ENCODE data around the gene YY1. TPM values are rescaled to one million over a fixed set of nuclear protein-coding genes. Genes with fewer than 3 reads are reported as not detected.
"Not testable (repeated sequence)": the region's sequence is repeated elsewhere in the genome, so short reads cannot be mapped to it uniquely, and the experiment has no call there.

Gene YY1
- polyA plus RNA-seq, 3 donors, result 13.3 to 35.2 (median 15.7) TPM

GRCh38 chr14:100307766-100308426 lies 69.0 kb downstream of the YY1 start:
- Histone ChIP-seq H3K27me3 (ENCODE audit: control insufficient read depth in 2 of 2, insufficient read depth in 2 of 2, low read length in 2 of 2) (no peaks in the 10 kb centered on the region), H3K4me3 (replicated peaks in 1 of 3; ENCODE audit: low read depth in 2 of 3, low read length in 3 of 3) (peak overlapping the region in 2 of 3 experiments; percentile 59 to 81), H3K4me1 (ENCODE audit: control insufficient read depth in 1 of 2, insufficient read depth in 2 of 2, low read length in 2 of 2) (peaks cover 61 to 73% of the 10 kb centered on the region in 2 donors), H2AFZ (ENCODE audit: insufficient read depth, low read depth, low read length, poor library complexity, severe bottlenecking) (no peak overlapping the region), H3K4me2 (replicated peaks; ENCODE audit: extremely low read depth, low read length, poor library complexity, severe bottlenecking) (peak overlapping the region; percentile 93), H4K20me1 (ENCODE audit: insufficient read depth, low read length) (peaks cover 14% of the 10 kb centered on the region), H3K36me3 (replicated peaks in 1 of 2; ENCODE audit: control insufficient read depth in 1 of 2, insufficient read depth in 2 of 2, low read length in 2 of 2) (no peaks in the 10 kb centered on the region), H3K9ac (ENCODE audit: insufficient read depth, low read length, poor library complexity, severe bottlenecking) (no peak overlapping the region), H3K27ac (ENCODE audit: low read depth in 1 of 2, low read length in 2 of 2) (peak overlapping the region in 1 of 2 donors; percentile 43), H3K9me3 (replicated peaks in 1 of 2; ENCODE audit: control insufficient read depth in 1 of 2, insufficient read depth in 1 of 2, low read length in 2 of 2) (no peaks in the 10 kb centered on the region), H3K79me2 (ENCODE audit: insufficient read depth, low read length) (peaks cover 33% of the 10 kb centered on the region)
- Mint-ChIP-seq H3K4me1 (peaks cover 67% of the 10 kb centered on the region), H3K4me3 (peak overlapping the region; percentile 92 to 95), H3K9me3 (peaks cover 0 to 7% (median 0%) of the 10 kb centered on the region in 7 donors), H3K36me3 (peaks cover 0 to 2% of the 10 kb centered on the region in 2 donors), H3K27me3 (ENCODE audit: low read depth in 3 of 3) (peaks cover 8 to 19% (median 9%) of the 10 kb centered on the region in 3 donors), H3K27ac (peak overlapping the region in 3 of 7 donors; percentile 76 to 90 (median 77))
- 90% methylated on average over 5 of the region's 5 CpGs for WGBS (ENCODE audit: insufficient coverage)
- TF ChIP-seq CTCF (IDR thresholded peaks at IDR 0.05), result no peak
- no peak for DNase-seq
- intact Hi-C loops (cut with micrococcal nuclease), result loop anchor here (2.0 to 5.0 kb wide), 4 partner anchors 34 to 69 kb away; partner anchors contain the start of gene WDR25 (in 2 of the 2)

GRCh38 chr14:100308427-100308792 lies 69.5 kb downstream of the YY1 start:
- Histone ChIP-seq H3K4me1 (ENCODE audit: control insufficient read depth in 1 of 2, insufficient read depth in 2 of 2, low read length in 2 of 2) (peaks cover 65 to 77% of the 10 kb centered on the region in 2 donors), H3K79me2 (ENCODE audit: insufficient read depth, low read length) (peaks cover 33% of the 10 kb centered on the region), H4K20me1 (ENCODE audit: insufficient read depth, low read length) (peaks cover 14% of the 10 kb centered on the region), H3K4me2 (replicated peaks; ENCODE audit: extremely low read depth, low read length, poor library complexity, severe bottlenecking) (peak overlapping the region; percentile 93)
- H3K4me3 ChIP-seq (replicated peaks in 1 of 3; ENCODE audit: low read depth in 2 of 3, low read length in 3 of 3); H3K9me3 Mint-ChIP-seq; H3K9me3 ChIP-seq (replicated peaks in 1 of 2; ENCODE audit: control insufficient read depth in 1 of 2, insufficient read depth in 1 of 2, low read length in 2 of 2); H3K36me3 Mint-ChIP-seq; H3K27ac ChIP-seq (ENCODE audit: low read depth in 1 of 2, low read length in 2 of 2); H3K9ac ChIP-seq (ENCODE audit: insufficient read depth, low read length, poor library complexity, severe bottlenecking); H3K27me3 ChIP-seq (ENCODE audit: control insufficient read depth in 2 of 2, insufficient read depth in 2 of 2, low read length in 2 of 2); H2AFZ ChIP-seq (ENCODE audit: insufficient read depth, low read depth, low read length, poor library complexity, severe bottlenecking); H3K36me3 ChIP-seq (replicated peaks in 1 of 2; ENCODE audit: control insufficient read depth in 1 of 2, insufficient read depth in 2 of 2, low read length in 2 of 2); DNase-seq: not testable (repeated sequence)
- intact Hi-C loops (cut with micrococcal nuclease), result loop anchor here in 1 of 2 donors (5.0 kb wide), 3 partner anchors 34 to 69 kb away; partner anchors contain the start of gene WDR25
- Mint-ChIP-seq H3K27me3 (ENCODE audit: low read depth in 3 of 3) (peaks cover 8 to 19% (median 9%) of the 10 kb centered on the region in 3 donors), H3K27ac (peak overlapping the region in 1 of 7 donors; percentile 52), H3K4me3 (peak overlapping the region in 1 of 2 donors; percentile 26), H3K4me1 (peaks cover 67% of the 10 kb centered on the region)
- WGBS (ENCODE audit: insufficient coverage), result 46% methylated on average over 2 of the region's 6 CpGs

Data from CD14-positive monocyte (primary cell).